ENCODE data around the gene PAAF1.
"Not testable (repeated sequence)": the region's sequence is repeated elsewhere in the genome, so short reads cannot be mapped to it uniquely, and the experiment has no call there.

PAAF1 gene, protein sequence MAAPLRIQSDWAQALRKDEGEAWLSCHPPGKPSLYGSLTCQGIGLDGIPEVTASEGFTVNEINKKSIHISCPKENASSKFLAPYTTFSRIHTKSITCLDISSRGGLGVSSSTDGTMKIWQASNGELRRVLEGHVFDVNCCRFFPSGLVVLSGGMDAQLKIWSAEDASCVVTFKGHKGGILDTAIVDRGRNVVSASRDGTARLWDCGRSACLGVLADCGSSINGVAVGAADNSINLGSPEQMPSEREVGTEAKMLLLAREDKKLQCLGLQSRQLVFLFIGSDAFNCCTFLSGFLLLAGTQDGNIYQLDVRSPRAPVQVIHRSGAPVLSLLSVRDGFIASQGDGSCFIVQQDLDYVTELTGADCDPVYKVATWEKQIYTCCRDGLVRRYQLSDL

DNA sequence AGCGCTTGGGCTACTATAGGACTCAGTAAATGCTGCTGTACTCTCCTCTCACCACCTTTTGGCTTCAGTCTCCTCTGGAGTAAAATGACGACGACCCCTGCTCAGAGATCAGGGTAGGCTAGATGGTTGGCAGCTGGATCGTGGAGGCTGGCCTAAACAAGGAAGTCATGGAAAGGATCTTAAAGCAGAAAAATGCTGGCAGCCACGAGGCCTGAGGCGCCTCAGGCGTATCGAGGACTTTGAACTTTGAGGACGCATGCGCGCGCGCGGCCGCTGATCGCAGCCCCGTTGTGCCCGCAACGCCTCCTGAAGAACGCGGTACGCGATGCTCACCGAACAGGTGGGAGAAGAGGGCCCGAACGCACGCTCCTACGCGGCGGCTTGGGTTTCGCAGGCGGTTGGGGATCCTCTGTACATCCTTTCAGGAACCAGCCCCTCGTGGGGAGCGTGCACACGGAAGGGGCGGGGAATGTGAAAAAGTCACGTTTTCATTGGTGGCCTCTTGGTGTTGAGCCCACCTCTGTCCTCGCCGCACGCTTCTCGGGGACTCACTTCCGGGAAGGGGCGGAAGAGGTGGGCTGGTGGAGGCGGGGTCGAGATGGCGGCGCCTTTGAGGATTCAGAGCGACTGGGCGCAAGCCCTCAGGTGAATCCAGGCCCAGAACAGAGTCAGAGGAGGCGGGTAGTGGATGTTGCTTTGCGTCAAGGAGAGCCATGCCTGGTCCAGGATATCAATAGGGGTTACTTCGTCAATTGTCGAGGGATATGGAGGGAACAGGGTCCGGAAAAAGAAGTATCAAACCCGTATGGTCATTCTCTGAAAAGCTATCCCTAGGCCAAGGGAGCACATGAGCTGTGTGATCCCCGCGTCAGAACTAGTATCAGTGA lies at the start of gene PAAF1, which contains the start of gene COA4:
TSS of gene PAAF1 (plus strand) at position 576 of the 887 bp plus-strand sequence. CDS start at position 599, 23 bp downstream.
TSS of gene COA4 (minus strand) at position 423 of the 887 bp plus-strand sequence. CDS start 3,468 bp downstream, outside the sequence.
- peak; percentile 96 for DNase-seq (ENCODE audit: low spot score)

DNA sequence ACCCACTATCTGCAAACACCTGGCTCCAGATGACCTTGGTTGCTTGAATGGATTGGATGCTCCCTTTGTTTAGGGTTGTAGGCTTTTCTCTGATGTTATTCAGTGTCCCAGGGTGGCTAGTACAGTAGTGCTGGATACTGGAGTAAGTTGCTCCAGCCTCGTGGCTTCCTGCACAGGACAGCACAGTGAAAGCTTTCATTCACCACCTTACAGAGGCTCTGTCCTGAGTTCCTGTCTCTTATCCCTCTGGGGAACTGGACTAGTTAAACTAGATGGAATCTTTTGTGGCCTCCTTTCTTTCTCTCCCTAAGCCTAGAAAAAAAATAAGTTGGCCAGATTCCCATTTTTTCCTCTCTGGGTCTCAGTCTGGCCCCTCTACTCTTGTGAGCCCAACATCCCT lies 46.5 kb upstream of the PAAF1 start:
- no peak for DNase-seq (ENCODE audit: low spot score)

DNA sequence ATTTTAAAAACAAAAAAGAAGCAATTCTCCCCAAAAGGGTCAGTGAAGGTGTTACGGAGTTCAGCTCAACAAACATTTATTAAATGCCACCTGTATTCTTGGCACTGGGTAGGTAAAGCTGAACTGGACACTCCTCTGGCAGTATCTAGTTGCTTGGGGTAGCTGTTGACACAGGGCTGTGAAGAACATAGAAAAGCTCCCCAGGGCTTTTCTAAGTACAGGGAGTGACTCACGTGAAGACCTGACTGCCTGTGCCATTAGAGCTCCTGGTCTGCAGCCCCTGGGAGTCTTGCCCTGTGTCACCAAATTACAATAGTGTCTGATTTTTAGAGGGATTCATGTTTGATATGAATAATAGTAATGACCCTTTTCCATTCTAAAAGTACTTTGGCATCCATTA lies 43.7 kb upstream of the PAAF1 start:
- DNase-seq (ENCODE audit: low spot score) = no peak

DNA sequence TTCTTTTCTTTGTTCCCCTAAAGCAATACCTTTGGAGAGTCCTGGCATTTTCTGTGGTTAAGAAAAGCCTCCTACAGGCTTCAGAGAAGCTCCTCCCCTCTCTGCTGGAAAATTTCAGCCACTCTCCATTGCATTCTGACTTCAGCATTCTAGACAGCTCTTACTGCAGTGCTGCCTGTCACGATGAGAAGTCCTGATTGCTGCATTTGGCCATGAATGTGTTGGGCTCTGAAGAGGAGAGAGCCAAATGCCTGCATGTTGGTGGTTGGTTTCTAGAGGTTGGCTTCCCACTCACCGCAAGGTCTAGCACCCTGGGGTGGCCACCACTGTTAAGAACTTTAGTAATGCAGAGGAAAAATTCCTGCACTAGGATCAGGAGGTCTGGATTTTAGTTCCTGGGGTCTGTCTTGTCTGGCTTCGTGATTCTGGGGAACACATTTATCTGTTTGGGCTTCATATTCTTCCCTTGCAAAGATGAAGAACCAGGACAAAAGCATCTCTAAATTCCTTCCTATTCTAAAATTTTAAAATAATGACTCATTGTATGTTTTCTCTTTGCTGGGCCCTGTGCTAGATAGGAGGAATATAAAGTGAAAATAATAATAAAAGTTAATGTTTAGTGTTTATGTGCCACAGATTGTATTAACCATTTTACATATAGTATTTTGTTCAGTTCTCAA lies 38.2 kb upstream of the PAAF1 start:
- peak; percentile 52 for DNase-seq (ENCODE audit: low spot score)

DNA sequence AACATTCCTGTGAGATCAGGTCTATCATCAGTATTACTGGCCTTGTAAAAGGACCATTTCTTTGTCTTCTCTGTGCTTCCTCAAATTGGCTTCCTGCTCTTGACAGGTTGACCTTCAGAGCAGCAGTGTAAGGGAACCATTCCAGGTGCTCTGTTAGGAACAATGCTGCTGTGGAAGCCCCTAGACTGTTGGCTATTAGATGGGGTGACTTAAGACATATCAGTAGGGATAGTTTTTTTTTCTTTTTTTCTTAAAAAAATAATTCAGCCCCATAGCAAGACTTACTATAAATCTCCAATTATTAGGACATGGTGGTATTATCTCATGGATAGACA lies 37.7 kb upstream of the PAAF1 start:
- no peak for DNase-seq (ENCODE audit: low spot score)

DNA sequence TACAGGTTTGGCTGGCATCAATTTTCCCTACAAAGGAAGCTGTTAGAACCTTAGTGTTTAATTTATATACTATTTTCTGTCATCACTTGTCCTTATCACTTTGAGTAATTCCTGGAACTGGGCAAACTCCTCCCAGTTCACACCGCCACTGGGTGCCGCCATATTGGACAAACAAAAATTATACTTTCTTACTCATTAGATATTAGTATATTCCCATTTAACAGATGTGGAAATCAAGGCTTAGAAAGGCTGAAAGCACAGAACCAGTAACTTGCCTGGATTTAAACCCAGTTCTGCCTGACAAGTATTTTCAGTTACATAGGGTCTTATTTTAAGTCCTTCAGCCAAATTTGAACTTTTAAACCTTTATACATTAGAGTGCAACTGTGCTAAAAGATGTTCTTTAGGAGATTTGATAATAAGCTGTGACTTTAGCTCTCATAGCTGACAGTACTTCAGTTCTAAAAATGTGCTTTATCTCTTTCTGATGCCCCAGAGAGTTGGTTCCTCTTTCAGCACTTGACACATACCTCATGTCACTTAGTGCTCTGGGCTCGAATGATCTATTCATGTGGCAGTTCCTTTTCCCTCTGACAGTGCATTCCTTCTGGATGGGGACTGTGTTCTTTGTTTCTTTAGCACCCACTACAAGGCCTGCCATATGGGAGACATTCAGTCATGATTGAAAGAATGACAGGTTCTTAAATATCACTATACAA lies 25.6 kb upstream of the PAAF1 start:
- no peak for DNase-seq (ENCODE audit: low spot score)

DNA sequence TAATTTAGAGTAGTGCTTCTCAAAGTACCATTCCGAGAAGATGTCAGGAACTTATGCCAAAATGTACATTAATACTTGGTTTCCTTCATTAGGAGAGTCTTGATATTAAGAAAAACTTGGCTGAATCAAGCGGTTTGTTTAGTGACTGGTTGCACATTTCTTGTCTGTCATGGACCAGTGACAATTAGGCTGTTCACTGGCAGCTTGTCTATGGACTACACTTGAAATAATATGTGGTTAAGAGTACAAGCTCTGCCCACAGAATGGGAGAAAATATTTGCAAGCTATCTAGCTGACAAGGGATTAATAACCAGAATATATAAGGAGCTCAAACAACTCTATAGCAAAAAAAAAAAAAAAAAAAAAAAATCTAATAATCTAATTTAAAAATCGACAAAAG lies 24.8 kb upstream of the PAAF1 start:
- DNase-seq (ENCODE audit: low spot score) = no peak

DNA sequence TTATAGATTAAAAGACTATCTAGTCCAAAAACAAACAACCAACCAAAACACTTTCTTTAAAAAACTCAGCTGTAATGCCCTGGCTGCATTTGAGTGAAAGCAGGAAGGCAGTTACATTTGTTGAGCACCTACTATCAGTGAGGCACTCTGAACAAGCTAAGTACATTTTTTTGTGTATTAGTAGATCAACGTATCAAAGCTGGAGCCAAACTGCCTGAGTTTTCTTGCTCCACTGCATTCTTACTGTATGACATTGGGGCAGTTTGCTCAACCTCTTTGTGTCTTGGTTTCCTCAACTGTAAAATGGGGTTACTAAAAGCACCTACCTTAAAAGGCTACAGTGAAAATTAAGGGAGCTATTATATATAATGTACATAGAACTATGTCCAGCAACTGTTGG lies 22.1 kb upstream of the PAAF1 start:
- peak; percentile 39 for DNase-seq (ENCODE audit: low spot score)

DNA sequence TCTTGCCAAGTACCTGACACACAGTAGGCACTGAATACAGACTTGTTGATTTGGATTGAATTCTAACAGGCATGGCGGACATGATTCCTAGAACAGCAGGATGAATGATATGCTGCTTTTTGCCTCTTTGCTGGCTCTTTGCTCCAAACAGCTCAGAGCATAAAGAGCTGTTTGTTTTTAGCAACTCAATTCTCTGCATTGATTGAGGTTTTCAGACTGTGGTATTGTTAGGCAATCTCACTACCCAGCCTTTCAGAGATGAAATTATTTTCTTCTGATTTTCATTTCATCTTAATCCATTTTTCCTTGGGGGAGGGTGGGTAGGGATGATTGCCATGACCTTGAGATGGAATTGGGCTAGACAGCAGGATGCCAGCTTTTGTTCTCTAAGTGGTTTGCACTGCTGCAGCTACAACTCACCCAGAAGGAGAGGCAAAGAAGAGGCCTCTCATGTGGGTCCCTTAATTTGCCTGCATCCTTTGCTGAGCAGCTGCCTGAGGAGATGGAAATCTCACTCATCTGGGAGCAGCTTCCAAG lies 20.7 kb upstream of the PAAF1 start:
- DNase-seq (ENCODE audit: low spot score) = no peak

DNA sequence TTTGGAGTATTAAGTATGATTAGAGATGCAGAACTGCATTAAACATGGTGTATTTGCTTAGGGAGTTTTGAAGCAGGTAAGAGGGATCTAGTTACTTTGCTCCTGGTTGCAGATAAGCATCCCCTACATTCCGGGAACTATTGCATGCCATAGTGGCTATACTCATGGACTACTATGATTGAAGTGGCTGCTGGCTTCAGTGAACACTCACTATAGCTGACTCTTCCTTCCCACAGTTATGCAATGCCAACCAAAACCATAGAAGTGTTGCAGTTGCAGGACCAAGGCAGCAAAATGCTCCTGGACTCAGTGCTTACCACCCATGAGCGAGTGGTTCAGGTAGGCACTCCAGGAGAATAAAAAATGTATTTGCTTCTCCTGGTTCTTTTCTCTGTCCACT lies 17.1 kb upstream of the PAAF1 start:
- DNase-seq (ENCODE audit: low spot score) = no peak

DNA sequence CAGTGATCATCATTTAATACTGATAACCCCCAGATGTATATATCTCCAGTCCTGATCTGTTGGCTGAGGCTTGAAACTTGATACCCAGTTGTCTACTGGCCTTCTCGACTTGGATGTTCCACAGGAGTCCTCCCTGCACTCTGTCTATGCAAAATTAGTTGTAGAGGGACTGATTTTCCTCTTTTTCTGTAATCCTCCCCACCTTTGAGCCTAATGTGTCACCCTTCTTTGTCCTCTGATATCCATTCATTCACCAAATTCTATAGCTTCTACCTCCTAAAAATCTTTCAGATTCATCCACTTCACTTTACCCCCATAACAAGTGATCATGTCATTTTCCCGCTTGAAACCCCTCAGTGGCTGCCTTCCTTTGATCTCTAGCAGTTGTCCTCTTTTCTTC lies 16.6 kb upstream of the PAAF1 start:
- DNase-seq (ENCODE audit: low spot score) = no peak

DNA sequence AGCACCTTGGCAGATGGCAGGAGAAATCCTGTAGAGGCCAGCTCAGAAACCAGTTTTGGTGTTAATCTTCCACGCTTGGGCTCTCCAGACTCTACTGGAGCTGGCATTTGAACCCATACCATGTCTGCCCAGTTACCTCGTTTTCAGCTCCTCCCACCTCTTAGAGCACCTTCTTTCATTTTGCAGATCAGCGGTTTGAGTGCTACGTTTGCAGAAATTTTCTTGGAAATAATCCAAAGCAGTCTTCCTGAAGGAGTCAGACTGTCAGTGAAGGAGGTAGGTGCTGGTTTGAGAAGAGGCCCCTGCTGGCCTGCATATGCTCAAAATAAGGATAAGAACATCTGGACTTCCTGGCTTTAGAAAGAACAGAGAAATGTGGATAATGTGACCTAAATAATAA lies 13.8 kb upstream of the PAAF1 start:
- DNase-seq (ENCODE audit: low spot score) = no peak

DNA sequence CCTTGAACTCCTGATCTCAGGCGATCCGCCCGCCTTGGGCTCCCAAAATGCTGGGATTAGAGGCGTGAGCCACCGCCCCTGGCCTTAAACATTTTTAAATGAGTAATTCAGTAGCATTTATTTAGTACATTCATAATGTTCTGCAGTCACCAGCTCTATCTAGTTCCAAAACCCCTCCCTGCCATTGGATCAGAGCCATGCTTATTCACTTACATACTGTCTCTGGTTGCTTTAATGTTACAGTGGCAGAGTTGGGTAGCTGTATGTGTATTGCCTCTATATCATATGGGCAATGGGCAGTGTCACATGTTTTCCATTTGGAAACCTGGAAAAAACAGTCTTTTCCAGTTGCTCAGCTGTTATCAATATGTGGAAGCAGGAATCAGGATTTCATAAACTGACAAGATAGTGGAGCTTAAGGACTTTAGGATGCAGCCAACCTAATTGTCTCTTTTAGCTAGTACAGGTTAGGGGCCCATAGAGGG lies 10.7 kb upstream of the PAAF1 start:
- DNase-seq (ENCODE audit: low spot score) = no peak

DNA sequence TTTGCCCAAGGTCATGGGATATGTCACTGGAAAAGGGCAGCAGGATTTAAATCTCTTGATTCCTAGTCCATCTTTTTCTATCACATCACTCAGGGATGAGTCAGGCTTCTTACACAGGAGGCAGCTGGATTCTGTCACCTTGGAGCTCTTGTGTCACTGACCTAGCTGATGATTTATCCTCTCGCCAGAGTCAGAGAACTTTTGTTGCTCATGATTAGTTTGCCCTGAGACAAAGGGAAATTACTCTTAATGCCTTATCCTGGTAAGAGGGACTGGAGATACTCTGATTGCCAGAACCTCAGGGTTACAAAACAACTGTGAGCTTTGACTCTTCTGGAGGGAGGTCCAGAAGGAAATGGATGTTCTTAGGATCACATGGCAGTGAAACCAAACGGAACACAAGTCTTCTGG lies 10.2 kb upstream of the PAAF1 start:
- peak; percentile 72 for DNase-seq (ENCODE audit: low spot score)

DNA sequence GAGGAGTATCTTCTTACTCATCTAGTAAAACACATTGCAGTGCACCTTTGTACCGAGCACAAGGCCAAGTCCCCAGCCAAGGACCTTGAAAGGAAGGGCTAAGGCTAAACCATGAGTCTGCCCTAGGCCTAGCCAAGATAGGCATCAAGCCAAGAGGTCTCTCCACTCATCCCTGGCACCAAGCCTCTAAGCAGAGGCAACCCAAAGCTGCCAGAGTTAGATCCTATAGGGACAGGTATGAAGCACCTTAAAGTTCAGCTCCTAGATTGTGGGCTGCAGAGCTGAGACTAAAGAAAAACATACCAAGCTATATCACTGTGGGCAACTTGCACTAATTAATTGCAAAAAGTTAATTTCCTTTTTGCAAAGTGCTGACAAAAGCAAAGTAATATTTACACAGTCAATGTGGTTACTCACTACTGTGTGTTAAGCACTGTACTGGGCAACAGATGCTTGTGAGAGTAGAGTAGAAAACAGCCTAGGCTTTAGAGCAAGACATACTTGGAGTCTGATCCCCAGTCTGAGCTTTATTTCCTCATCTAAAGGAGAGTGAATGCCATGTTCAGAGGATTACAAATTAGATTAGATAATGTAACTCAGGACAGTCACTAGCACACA lies 7.4 kb upstream of the PAAF1 start:
- no peak for DNase-seq (ENCODE audit: low spot score)

DNA sequence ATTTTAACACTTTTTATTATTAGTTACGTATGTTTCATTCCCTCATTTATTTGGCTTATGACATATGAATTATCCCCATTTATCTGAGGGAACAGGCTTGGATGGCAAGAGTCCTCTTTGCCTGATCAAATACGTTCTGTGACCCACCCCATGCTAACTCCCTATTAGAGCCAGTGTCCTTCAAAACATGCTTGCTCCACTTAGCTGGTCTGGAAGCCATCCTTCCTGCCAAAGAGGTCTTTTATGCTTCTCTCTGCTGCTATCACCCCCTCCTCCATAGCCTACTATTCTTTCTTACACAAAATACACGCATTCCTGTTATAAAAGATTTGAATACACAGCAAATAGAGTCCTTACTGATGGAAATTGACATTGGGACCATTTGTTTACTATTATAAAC lies 6.5 kb upstream of the PAAF1 start:
- no peak for DNase-seq (ENCODE audit: low spot score)

DNA sequence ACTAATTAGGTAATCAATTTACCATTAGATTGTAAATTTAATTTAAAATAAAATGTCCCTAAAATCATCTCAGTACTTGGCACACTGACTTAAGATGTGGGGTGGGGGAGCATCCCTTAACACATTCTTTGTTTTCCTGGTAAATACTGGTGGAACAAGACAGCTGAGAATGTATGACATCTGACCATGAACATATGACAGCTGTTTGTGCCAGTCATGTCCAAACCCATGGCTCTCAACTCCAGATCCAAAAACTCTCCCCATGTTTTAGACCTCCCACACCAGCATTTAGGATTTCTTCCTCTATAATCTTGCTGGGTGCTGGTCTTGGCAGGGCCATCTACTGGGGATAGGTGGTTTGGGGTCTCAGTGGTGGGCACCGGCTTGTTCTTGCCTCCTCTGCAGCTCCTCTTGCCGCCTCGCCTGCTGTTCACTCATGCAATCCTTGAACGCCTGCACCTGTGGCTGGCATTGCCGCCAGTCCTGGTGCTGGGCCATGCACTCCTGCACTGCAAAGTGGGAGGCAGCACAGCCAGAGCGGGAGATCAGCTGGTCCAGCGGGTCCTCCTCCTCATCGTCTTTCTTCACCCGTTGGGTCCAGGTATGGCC lies 3.9 kb upstream of the PAAF1 start:
- DNase-seq (ENCODE audit: low spot score) = no peak

DNA sequence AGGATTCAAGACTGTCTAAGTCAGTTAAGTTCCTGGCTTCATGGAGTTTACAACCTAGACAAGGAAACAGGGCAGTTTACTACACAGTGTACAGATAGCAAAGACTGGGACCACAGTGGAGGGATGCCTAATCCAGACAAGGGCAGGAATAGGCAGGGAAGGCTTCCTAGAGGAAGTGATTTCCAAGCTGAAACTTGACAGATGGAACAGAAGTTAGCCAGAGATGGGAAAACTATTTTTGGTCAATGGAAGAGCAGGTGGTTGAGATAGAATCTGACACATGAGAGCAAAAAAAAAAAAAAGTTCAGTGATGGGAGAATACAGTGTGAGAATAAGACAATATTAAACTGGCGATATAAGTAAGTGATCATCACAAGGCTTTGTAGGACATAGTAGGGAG lies 1.4 kb upstream of the PAAF1 start:
- DNase-seq (ENCODE audit: low spot score) = no peak

DNA sequence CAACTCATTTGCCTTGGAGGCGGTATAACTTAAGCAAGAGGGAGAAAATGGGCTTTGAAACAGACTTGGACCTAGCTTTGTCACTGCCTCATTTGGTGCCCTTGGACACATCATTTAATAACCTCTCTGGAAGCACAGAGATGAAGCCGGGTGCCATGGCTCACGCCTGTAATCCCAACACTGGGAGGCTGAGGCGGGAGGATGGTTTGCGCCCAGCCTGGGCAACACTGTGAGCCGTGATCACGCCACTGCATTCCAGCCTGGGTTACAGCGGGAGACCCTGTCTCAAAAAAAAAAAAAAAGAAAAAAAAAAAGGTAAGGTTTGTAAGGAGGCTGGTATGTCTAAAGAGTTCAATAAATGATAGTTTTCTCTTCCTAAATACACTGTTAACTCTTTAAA lies 959 bp upstream of the PAAF1 start:
- DNase-seq (ENCODE audit: low spot score) = no peak

DNA sequence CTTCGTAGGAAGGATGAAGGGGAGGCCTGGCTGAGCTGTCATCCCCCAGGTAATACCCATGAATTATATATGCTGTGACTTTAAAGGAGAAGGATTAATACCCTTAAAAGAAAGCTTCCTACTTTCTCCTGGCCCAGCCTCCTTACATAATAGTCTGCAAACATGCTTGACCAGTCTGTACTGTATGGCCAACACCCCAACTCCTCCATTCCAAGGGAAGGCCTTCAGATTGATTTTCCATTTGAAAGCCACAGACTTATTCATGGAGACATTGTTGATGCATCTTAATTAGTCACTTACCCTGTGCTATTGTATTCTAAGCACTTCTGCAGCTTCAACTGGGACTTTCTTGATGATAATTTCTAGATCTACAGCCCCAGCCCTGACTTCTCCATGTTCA lies 2.0 kb downstream of the PAAF1 start:
- DNase-seq (ENCODE audit: low spot score) = no peak

DNA sequence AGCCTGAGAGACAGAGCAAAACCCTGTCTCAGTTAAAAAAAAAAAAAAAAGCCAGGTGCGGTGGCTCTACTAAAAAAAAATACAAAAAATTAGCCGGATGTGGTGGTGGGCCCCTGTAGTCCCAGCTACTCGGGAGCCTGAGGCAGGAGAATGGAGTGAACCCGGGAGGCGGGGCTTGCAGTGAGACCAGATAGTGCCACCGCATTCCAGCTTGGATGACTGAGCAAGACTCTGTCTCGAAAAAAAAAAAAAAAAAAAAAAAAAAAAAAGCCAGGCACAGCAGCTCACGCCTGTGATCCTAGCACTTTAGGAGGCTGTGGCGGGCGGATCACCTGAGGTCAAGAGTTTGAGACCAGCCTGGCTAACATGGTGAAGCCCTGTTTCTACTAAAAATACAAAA lies 3.6 kb downstream of the PAAF1 start:
- not testable (repeated sequence) for DNase-seq (ENCODE audit: low spot score)

All from AG20443 (cell line).